ENCODE results near the gene CDA.
"Not testable (repeated sequence)": the region's sequence is repeated elsewhere in the genome, so short reads cannot be mapped to it uniquely, and the experiment has no call there.

Gene CDA

GRCh38 chr1:20600156-20600555, 11.3 kb downstream of the CDA start:
- DNase-seq (ENCODE audit: low read depth, low spot score) = no peak
- H3K4me3 ChIP-seq (ENCODE audit: low read depth, low read length) = no peak overlapping the region
- no peak for TF ChIP-seq CTCF (IDR thresholded peaks at IDR 0.05; ENCODE audit: insufficient read depth, low read length, missing control alignments)
- ChIA-PET CTCF (interaction anchor here (0.8 to 1.8 kb wide), 4 partner anchors 11 to 33 kb away, joined by 4 to 14 read pairs (median 5); partner anchors contain the start of gene PINK1), POLR2A (no interaction called here)

GRCh38 chr1:20601129-20601825, 12.4 kb downstream of the CDA start:
- CTCF ChIA-PET = interaction anchor here (1.3 to 1.8 kb wide), 3 partner anchors 10 to 32 kb away, joined by 4 to 14 read pairs (median 6); partner anchors contain the start of gene PINK1
- POLR2A ChIA-PET = no interaction called here
- no peak for TF ChIP-seq CTCF (IDR thresholded peaks at IDR 0.05; ENCODE audit: insufficient read depth, low read length, missing control alignments)
- DNase-seq (ENCODE audit: low read depth, low spot score) = no peak
- H3K4me3 ChIP-seq (ENCODE audit: low read depth, low read length) = no peak overlapping the region

GRCh38 chr1:20602851-20603450, 14.1 kb downstream of the CDA start:
- no peak overlapping the region for H3K4me3 ChIP-seq (ENCODE audit: low read depth, low read length)
- ChIA-PET CTCF (interaction anchor here (1.2 to 2.5 kb wide), 4 partner anchors 13 to 31 kb away, joined by 3 to 10 read pairs (median 8); no protein-coding TSS in a partner anchor), POLR2A (interaction anchor here (0.6 to 2.3 kb wide), 3 partner anchors 11 to 117 kb away, joined by 3 to 13 read pairs (median 3); partner anchors contain the start of gene CAMK2N1)
- DNase-seq (ENCODE audit: low read depth, low spot score) = no peak
- no peak for TF ChIP-seq CTCF (IDR thresholded peaks at IDR 0.05; ENCODE audit: insufficient read depth, low read length, missing control alignments)

- ChIA-PET POLR2A (interaction anchor here (0.6 to 2.3 kb wide), 5 partner anchors 10 to 355 kb away, joined by 3 to 13 read pairs (median 3); partner anchors contain the start of gene CAMK2N1), CTCF (interaction anchor here (0.6 to 2.5 kb wide), 6 partner anchors 14 to 110 kb away, joined by 3 to 10 read pairs (median 5); no protein-coding TSS in a partner anchor)
- peak; percentile 84 for DNase-seq (ENCODE audit: low read depth, low spot score)
- H3K4me3 ChIP-seq (ENCODE audit: low read depth, low read length) = no peak overlapping the region
- TF ChIP-seq CTCF (IDR thresholded peaks at IDR 0.05; ENCODE audit: insufficient read depth, low read length, missing control alignments) = no peak
Observed at GRCh38 chr1:20603504-20604464, 14.9 kb downstream of the CDA start.

- no peak for DNase-seq (ENCODE audit: low read depth, low spot score)
- CTCF ChIA-PET = interaction anchor here (2.1 kb wide), 1 partner anchor 29 kb away, joined by 7 read pairs; no protein-coding TSS in a partner anchor
- no peak overlapping the region for H3K4me3 ChIP-seq (ENCODE audit: low read depth, low read length)
- no peak for TF ChIP-seq CTCF (IDR thresholded peaks at IDR 0.05; ENCODE audit: insufficient read depth, low read length, missing control alignments)
- POLR2A ChIA-PET = interaction anchor here (2.3 kb wide), 1 partner anchor 9 kb away, joined by 13 read pairs; no protein-coding TSS in a partner anchor
Observed at GRCh38 chr1:20604678-20605077, 15.8 kb downstream of the CDA start.

GRCh38 chr1:20606801-20607570, 18.1 kb downstream of the CDA start:
- DNase-seq (ENCODE audit: low read depth, low spot score); H3K4me3 ChIP-seq (ENCODE audit: low read depth, low read length); POLR2A ChIA-PET: not testable (repeated sequence)
- CTCF ChIA-PET = interaction anchor here (1.1 to 1.8 kb wide), 2 partner anchors 10 to 27 kb away, joined by 3 to 5 read pairs; no protein-coding TSS in a partner anchor
